ENCODE measurements around the gene CTU2. TPM values are rescaled to one million over a fixed set of nuclear protein-coding genes. Genes with fewer than 3 reads are reported as not detected.

CTU2 gene
- total RNA-seq, 2 donors from 2014 or later = 5.7 to 10.2 TPM

GRCh38 chr16:88703486-88704309, 2.6 kb upstream of the CTU2 start:
- peak in 1 of 3 donors; percentile 36 for TF ChIP-seq POLR2A (IDR thresholded peaks at IDR 0.05)
- TF ChIP-seq, protein P1, sequence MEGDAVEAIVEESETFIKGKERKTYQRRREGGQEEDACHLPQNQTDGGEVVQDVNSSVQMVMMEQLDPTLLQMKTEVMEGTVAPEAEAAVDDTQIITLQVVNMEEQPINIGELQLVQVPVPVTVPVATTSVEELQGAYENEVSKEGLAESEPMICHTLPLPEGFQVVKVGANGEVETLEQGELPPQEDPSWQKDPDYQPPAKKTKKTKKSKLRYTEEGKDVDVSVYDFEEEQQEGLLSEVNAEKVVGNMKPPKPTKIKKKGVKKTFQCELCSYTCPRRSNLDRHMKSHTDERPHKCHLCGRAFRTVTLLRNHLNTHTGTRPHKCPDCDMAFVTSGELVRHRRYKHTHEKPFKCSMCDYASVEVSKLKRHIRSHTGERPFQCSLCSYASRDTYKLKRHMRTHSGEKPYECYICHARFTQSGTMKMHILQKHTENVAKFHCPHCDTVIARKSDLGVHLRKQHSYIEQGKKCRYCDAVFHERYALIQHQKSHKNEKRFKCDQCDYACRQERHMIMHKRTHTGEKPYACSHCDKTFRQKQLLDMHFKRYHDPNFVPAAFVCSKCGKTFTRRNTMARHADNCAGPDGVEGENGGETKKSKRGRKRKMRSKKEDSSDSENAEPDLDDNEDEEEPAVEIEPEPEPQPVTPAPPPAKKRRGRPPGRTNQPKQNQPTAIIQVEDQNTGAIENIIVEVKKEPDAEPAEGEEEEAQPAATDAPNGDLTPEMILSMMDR (IDR thresholded peaks at IDR 0.05) = no peak
- intact Hi-C loops (cut with DNase I) = no loop called here
- H3K36me3 ChIP-seq (replicated peaks in 1 of 2; ENCODE audit: insufficient read depth in 1 of 2, low read depth in 2 of 2) = no peaks in the 10 kb centered on the region
- H3K4me1 ChIP-seq = peaks cover 34% of the 10 kb centered on the region
- no peaks in the 10 kb centered on the region for H3K9me3 ChIP-seq
- H3K27ac ChIP-seq = peak overlapping the region in 2 of 4 donors; percentile 37 to 89
- DNase-seq (peak in 1 of 4 donors; percentile 71), ATAC-seq (no peak)
- 64 to 75% methylated on average over 6 to 26 of the region's 26 CpGs for WGBS, 2 donors
- no peak overlapping the region for H3K4me3 ChIP-seq
- H3K27me3 ChIP-seq = no peaks in the 10 kb centered on the region

GRCh38 chr16:88705076-88705684, 1.1 kb upstream of the CTU2 start:
- peak in 2 of 3 donors; percentile 21 to 39 for TF ChIP-seq POLR2A (IDR thresholded peaks at IDR 0.05)
- TF ChIP-seq, protein P1 (IDR thresholded peaks at IDR 0.05) = no peak
- DNase-seq = peak in 1 of 4 donors; percentile 56
- peak overlapping the region in 3 of 4 donors; percentile 42 to 89 (median 83) for H3K27ac ChIP-seq
- 15 to 18% methylated on average over 8 to 9 of the region's 9 CpGs for WGBS, 2 donors
- H3K4me1 ChIP-seq = peaks cover 34% of the 10 kb centered on the region
- intact Hi-C loops (cut with DNase I) = no loop called here
- no peak for ATAC-seq
- peak overlapping the region; percentile 27 to 69 for H3K4me3 ChIP-seq
- H3K36me3 ChIP-seq (replicated peaks in 1 of 2; ENCODE audit: insufficient read depth in 1 of 2, low read depth in 2 of 2) = no peaks in the 10 kb centered on the region
- no peaks in the 10 kb centered on the region for H3K9me3 ChIP-seq
- no peaks in the 10 kb centered on the region for H3K27me3 ChIP-seq

- H3K27ac ChIP-seq = peak overlapping the region; percentile 42 to 89 (median 64)
- DNase-seq (peak in 3 of 4 donors; percentile 38 to 40 (median 38)), ATAC-seq (peak; percentile 52)
- intact Hi-C loops (cut with DNase I) = no loop called here
- H3K4me1 ChIP-seq = peaks cover 34% of the 10 kb centered on the region
- peak overlapping the region; percentile 27 to 96 for H3K4me3 ChIP-seq
- H3K9me3 ChIP-seq = no peaks in the 10 kb centered on the region
- 0% methylated on average over 25 of the region's 57 CpGs; no CpG with 5 or more reads in 1 of the 2 donors for WGBS, 2 donors
- TF ChIP-seq, protein P1 (IDR thresholded peaks at IDR 0.05) = no peak
- no peak for TF ChIP-seq POLR2A (IDR thresholded peaks at IDR 0.05)
- H3K27me3 ChIP-seq = no peaks in the 10 kb centered on the region
- H3K36me3 ChIP-seq (replicated peaks in 1 of 2; ENCODE audit: insufficient read depth in 1 of 2, low read depth in 2 of 2) = no peaks in the 10 kb centered on the region
Observed at GRCh38 chr16:88705801-88706228, 488 bp upstream of the CTU2 start.

- Histone ChIP-seq H3K27ac (peak overlapping the region in 3 of 4 donors; percentile 42 to 89 (median 83)), H3K4me1 (peaks cover 29% of the 10 kb centered on the region), H3K27me3 (no peaks in the 10 kb centered on the region), H3K4me3 (peak overlapping the region; percentile 56 to 96), H3K36me3 (replicated peaks in 1 of 2; ENCODE audit: insufficient read depth in 1 of 2, low read depth in 2 of 2) (no peaks in the 10 kb centered on the region), H3K9me3 (no peaks in the 10 kb centered on the region)
- WGBS, 2 donors = 21 to 23% methylated on average over 17 of the region's 17 CpGs
- no peak for ATAC-seq
- intact Hi-C loops (cut with DNase I) = no loop called here
- no peak for DNase-seq
- TF ChIP-seq, protein P1 (IDR thresholded peaks at IDR 0.05) = no peak
Observed at GRCh38 chr16:88706965-88707826, 893 bp downstream of the CTU2 start.
